CD14-positive monocyte (primary cell): ENCODE measurements around the gene PPARGC1A. TPM values are rescaled to one million over a fixed set of nuclear protein-coding genes. Genes with fewer than 3 reads are reported as not detected.

ENCODE experiments used
- DNase-seq, 3 donors: peaks; one replicate each; pipeline ENCODE4 v3.0.0-alpha.2; 2011 to 2022
- H2AFZ ChIP-seq: 2 replicates; pipeline ENCODE4 v1.6.0; 2012; ENCODE audit warnings: mild to moderate bottlenecking, low read depth, low read length, inconsistent platforms; ENCODE audit not compliant: insufficient read depth, poor library complexity, severe bottlenecking
- H3K27ac ChIP-seq, 2 donors: 1 replicate in 1 of 2; 2 replicates in 1 of 2; pipeline ENCODE4 v1.5.1; 2012 to 2013; ENCODE audit warnings: low read length in 2 of 2, control low read depth in 1 of 2, inconsistent platforms in 1 of 2, low read depth in 1 of 2, mild to moderate bottlenecking in 1 of 2
- H3K27me3 ChIP-seq, 2 donors: one replicate each; pipeline versions ENCODE4 v1.6.0 to v1.6.1; 2011 to 2013; ENCODE audit warnings: low read length in 2 of 2; ENCODE audit not compliant: control insufficient read depth in 2 of 2, insufficient read depth in 2 of 2
- H3K36me3 ChIP-seq, 2 donors: replicated peaks in 1 of 2; 1 replicate in 1 of 2; 2 replicates in 1 of 2; pipeline versions ENCODE4 v1.5.1 to v1.6.1; 2012 to 2013; ENCODE audit warnings: low read length in 2 of 2, control low read depth in 1 of 2, inconsistent platforms in 1 of 2, mild to moderate bottlenecking in 1 of 2; ENCODE audit not compliant: insufficient read depth in 2 of 2, control insufficient read depth in 1 of 2
- H3K4me1 ChIP-seq, 2 donors: 1 replicate in 1 of 2; 2 replicates in 1 of 2; pipeline versions ENCODE4 v1.5.1 to v1.6.1; 2012 to 2013; ENCODE audit warnings: low read length in 2 of 2, control low read depth in 1 of 2, inconsistent platforms in 1 of 2, mild to moderate bottlenecking in 1 of 2, moderate library complexity in 1 of 2; ENCODE audit not compliant: insufficient read depth in 2 of 2, control insufficient read depth in 1 of 2
- H3K4me2 ChIP-seq: replicated peaks from 2 replicates; pipeline ENCODE3; 2012; ENCODE audit warnings: low read length, moderate library complexity, mild to moderate bottlenecking; ENCODE audit not compliant: poor library complexity, severe bottlenecking; ENCODE audit errors: extremely low read depth
- H3K4me3 ChIP-seq, 3 experiments: fragments of 200-600 bp in 1 of 3; sonication (generic) in 1 of 3; replicated peaks in 1 of 3; 1 replicate in 2 of 3; 2 replicates in 1 of 3; pipeline ENCODE4 v1.5.1; 2011 to 2013; ENCODE audit warnings: low read length in 3 of 3, mild to moderate bottlenecking in 3 of 3, control low read depth in 2 of 3, low read depth in 2 of 3, inconsistent platforms in 1 of 3, moderate library complexity in 1 of 3
- H3K79me2 ChIP-seq: 2 replicates; pipeline ENCODE4 v1.6.0; 2012; ENCODE audit warnings: mild to moderate bottlenecking, control low read depth, inconsistent platforms, low read length, moderate library complexity; ENCODE audit not compliant: insufficient read depth
- H3K9ac ChIP-seq: 2 replicates; pipeline ENCODE4 v1.6.0; 2017; ENCODE audit warnings: low read length, mild to moderate bottlenecking; ENCODE audit not compliant: insufficient read depth, poor library complexity, severe bottlenecking
- H3K9me3 ChIP-seq, 2 donors: replicated peaks in 1 of 2; 1 replicate in 1 of 2; 2 replicates in 1 of 2; pipeline versions ENCODE4 v1.5.1 to v1.6.1; 2012 to 2013; ENCODE audit warnings: low read length in 2 of 2, control low read depth in 1 of 2; ENCODE audit not compliant: control insufficient read depth in 1 of 2, insufficient read depth in 1 of 2
- H4K20me1 ChIP-seq: 2 replicates; pipeline ENCODE4 v1.6.0; 2012; ENCODE audit warnings: mild to moderate bottlenecking, low read length, control low read depth, moderate library complexity; ENCODE audit not compliant: insufficient read depth
- H3K27ac Mint-ChIP-seq, 7 donors: one replicate each; pipeline ENCODE4 v1.8.0; 2020; ENCODE audit warnings: mild to moderate bottlenecking in 7 of 7, mixed read lengths in 7 of 7, moderate library complexity in 6 of 7, inconsistent platforms in 2 of 7
- H3K27me3 Mint-ChIP-seq, 3 donors: one replicate each; pipeline ENCODE4 v1.8.0; 2021 to 2022; ENCODE audit warnings: low read depth in 3 of 3, mild to moderate bottlenecking in 3 of 3, mixed read lengths in 3 of 3, moderate library complexity in 3 of 3, inconsistent platforms in 1 of 3
- H3K36me3 Mint-ChIP-seq, 2 donors: one replicate each; pipeline ENCODE4 v1.8.0; 2020; ENCODE audit warnings: mixed read lengths in 2 of 2, inconsistent platforms in 1 of 2, mild to moderate bottlenecking in 1 of 2
- H3K4me1 Mint-ChIP-seq: one replicate; pipeline ENCODE4 v1.8.0; 2020; ENCODE audit warnings: mild to moderate bottlenecking, mixed read lengths
- H3K4me3 Mint-ChIP-seq, 2 donors: one replicate each; pipeline ENCODE4 v1.8.0; 2020; ENCODE audit warnings: mild to moderate bottlenecking in 2 of 2, mixed read lengths in 2 of 2, moderate library complexity in 1 of 2
- H3K9me3 Mint-ChIP-seq, 7 donors: one replicate each; pipeline ENCODE4 v1.8.0; 2020 to 2022; ENCODE audit warnings: mixed read lengths in 7 of 7, mild to moderate bottlenecking in 6 of 7, moderate library complexity in 6 of 7, inconsistent platforms in 2 of 7
- CTCF ChIP-seq: fragments of 200-600 bp; IDR thresholded peaks from one replicate; pipeline ENCODE4 v1.8.0; 2022; ENCODE audit warnings: antibody characterized with exemption, mild to moderate bottlenecking
- WGBS: methylation state at CpG from one replicate; pipeline ENCODE4 v1.1.5; 2013; ENCODE audit warnings: missing lambda C conversion rate; ENCODE audit not compliant: insufficient coverage; 5-methylcytosine and 5-hydroxymethylcytosine counted together
- intact Hi-C, 2 donors: fragments of 100-400 bp; cut with micrococcal nuclease; formaldehyde crosslinking; loops; one replicate each; pipeline versions ENCODE4 v1.15.0 to v1.15.1; 2023
- polyA plus RNA-seq, 3 donors: library from polyadenylated mRNA; depleted of rRNA in 1 of 3; unstranded in 2 of 3; stranded (reverse) in 1 of 3; fragments of 300-500 nt in 2 of 3; fragments of >200 nt in 1 of 3; fragmentation: Illumina TruSeq in 2 of 3; gene quantifications; 1 replicate in 2 of 3; 2 replicates in 1 of 3; pipeline ENCODE4 v1.2.3, GENCODE V29; 2012 to 2021

PPARGC1A gene
- polyA plus RNA-seq, 3 donors: 0.58 to 1.1 (median 0.79) TPM

DNA sequence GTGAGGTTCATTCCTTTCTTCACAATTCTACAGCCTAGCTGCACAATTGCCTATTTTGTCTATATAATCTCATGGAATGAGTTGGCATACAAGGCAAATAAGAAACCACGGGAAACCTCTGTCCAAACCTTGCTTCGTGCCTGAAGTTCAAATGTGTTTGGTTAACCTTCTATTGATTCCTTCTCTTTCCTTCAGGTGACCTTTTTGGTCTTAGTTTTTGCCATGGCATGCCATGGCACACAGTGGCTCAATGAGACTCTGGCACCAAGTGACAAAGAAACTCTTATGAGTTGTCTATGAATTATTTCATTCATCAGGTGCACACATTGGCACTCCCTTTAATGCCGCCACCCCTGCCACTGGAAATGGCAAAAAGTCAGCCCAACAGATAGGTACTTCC is 101.8 kb downstream of the PPARGC1A start:
- H2AFZ ChIP-seq: no peak overlapping the region
- Mint-ChIP-seq H3K27ac (no peak overlapping the region), H3K4me1 (no peaks in the 10 kb centered on the region), H3K27me3 (peaks cover 0 to 1% (median 0%) of the 10 kb centered on the region in 3 donors), H3K9me3 (peaks cover 2 to 7% (median 6%) of the 10 kb centered on the region in 7 donors), H3K4me3 (no peak overlapping the region), H3K36me3 (no peaks in the 10 kb centered on the region)
- peaks cover 0 to 5% of the 10 kb centered on the region in 2 donors for H3K9me3 ChIP-seq
- no peak for DNase-seq
- no peaks in the 10 kb centered on the region for H3K27me3 ChIP-seq
- intact Hi-C loops: no loop called here
- H4K20me1 ChIP-seq: no peaks in the 10 kb centered on the region
- no peak overlapping the region for H3K4me3 ChIP-seq
- H3K36me3 ChIP-seq: no peaks in the 10 kb centered on the region
- no peak overlapping the region for H3K9ac ChIP-seq
- H3K27ac ChIP-seq: no peak overlapping the region
- H3K4me1 ChIP-seq: no peaks in the 10 kb centered on the region
- TF ChIP-seq CTCF: no peak
- H3K4me2 ChIP-seq: no peak overlapping the region
- no CpG with 5 or more reads among the region's 3 CpGs for WGBS
- H3K79me2 ChIP-seq: no peaks in the 10 kb centered on the region

GRCh38 chr4:23782778-23783437 is 106.9 kb downstream of the PPARGC1A start:
- H3K36me3 ChIP-seq: no peaks in the 10 kb centered on the region
- no peak overlapping the region for H3K27ac Mint-ChIP-seq
- H3K4me3 ChIP-seq: no peak overlapping the region
- H3K4me1 ChIP-seq: no peaks in the 10 kb centered on the region
- H3K9me3 ChIP-seq: peaks cover 0 to 5% of the 10 kb centered on the region in 2 donors
- peaks cover 0 to under 1% (median 0%) of the 10 kb centered on the region in 3 donors for H3K27me3 Mint-ChIP-seq
- H3K27me3 ChIP-seq: no peaks in the 10 kb centered on the region
- no peak overlapping the region for H3K27ac ChIP-seq
- H3K36me3 Mint-ChIP-seq: no peaks in the 10 kb centered on the region
- H3K4me2 ChIP-seq: no peak overlapping the region
- H4K20me1 ChIP-seq: no peaks in the 10 kb centered on the region
- H2AFZ ChIP-seq: no peak overlapping the region
- intact Hi-C loops: no loop called here
- no peaks in the 10 kb centered on the region for H3K79me2 ChIP-seq
- H3K9me3 Mint-ChIP-seq: peaks cover 0 to 13% (median 8%) of the 10 kb centered on the region in 7 donors
- H3K9ac ChIP-seq: no peak overlapping the region
- no peak for TF ChIP-seq CTCF
- H3K4me3 Mint-ChIP-seq: no peak overlapping the region
- DNase-seq: no peak
- H3K4me1 Mint-ChIP-seq: no peaks in the 10 kb centered on the region
- 100% methylated on average over 1 of the region's 6 CpGs for WGBS
